B cell (primary cell): Measurements from ENCODE around the gene NRDC.

Source experiments
- EZH2 ChIP-seq: IDR thresholded peaks from 2 replicates; pipeline ENCODE4 v1.6.1; 2012; ENCODE audit warnings: borderline replicate concordance, low read depth, mild to moderate bottlenecking, moderate library complexity, low read length; ENCODE audit not compliant: insufficient read depth, poor library complexity, severe bottlenecking
- TF ChIP-seq, protein P1 (sequence below): fragments of 200-600 bp; IDR thresholded peaks from one replicate; pipeline ENCODE4 v1.8.0; 2022; ENCODE audit warnings: antibody characterized with exemption, mild to moderate bottlenecking

DNA sequence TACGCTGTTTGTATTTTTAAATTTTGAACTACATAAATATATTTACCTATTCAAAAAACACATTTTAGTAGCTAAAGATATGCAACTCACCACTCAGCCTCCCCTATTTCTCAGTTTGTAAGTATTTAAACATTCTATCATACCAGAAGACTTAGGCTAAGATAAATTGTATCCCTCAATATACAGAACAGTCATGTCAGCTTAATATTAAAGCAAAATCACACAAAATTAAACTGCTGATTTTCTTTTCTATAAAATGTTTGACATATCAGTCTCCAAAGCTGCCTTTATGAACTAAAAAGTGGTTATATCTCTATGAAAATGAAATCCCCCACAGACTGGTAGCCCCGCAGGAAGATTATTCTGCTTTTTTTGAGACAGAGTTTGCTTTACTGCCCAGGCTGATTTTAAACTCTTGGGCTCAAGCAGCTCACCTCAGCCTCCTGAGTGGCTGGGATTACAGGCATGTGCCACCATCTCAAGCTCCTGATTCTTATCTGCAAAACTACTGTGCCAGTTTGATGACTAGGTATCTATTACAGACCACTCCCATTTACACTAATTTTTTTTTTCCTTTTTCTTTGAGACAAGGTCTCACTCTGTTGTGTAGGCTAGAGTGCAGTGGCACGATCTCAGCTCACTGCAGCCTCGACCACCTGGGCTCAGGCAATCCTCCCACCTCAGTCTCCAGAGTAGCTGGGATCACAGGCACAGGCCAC lies 37.6 kb downstream of the NRDC start:
- TF ChIP-seq, protein P1, sequence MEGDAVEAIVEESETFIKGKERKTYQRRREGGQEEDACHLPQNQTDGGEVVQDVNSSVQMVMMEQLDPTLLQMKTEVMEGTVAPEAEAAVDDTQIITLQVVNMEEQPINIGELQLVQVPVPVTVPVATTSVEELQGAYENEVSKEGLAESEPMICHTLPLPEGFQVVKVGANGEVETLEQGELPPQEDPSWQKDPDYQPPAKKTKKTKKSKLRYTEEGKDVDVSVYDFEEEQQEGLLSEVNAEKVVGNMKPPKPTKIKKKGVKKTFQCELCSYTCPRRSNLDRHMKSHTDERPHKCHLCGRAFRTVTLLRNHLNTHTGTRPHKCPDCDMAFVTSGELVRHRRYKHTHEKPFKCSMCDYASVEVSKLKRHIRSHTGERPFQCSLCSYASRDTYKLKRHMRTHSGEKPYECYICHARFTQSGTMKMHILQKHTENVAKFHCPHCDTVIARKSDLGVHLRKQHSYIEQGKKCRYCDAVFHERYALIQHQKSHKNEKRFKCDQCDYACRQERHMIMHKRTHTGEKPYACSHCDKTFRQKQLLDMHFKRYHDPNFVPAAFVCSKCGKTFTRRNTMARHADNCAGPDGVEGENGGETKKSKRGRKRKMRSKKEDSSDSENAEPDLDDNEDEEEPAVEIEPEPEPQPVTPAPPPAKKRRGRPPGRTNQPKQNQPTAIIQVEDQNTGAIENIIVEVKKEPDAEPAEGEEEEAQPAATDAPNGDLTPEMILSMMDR, result no peak
- TF ChIP-seq EZH2, result no peak
